Measurements from ENCODE around the gene INAFM2. TPM values are rescaled to one million over a fixed set of nuclear protein-coding genes. Genes with fewer than 3 reads are reported as not detected.

INAFM2 gene
- polyA plus RNA-seq, 1 experiment = 7.3 TPM

GRCh38 chr15:40283615-40284300 lies 39.7 kb upstream of the INAFM2 start:
- no peak for DNase-seq (ENCODE audit: low read depth)
- Histone ChIP-seq H3K4me3 (ENCODE audit: low read depth, low read length) (no peak overlapping the region), H3K27me3 (ENCODE audit: control insufficient read depth, insufficient read depth, low read length) (peaks cover 23% of the 10 kb centered on the region), H3K36me3 (ENCODE audit: control insufficient read depth, insufficient read depth, low read length) (no peaks in the 10 kb centered on the region)
- TF ChIP-seq CTCF (IDR thresholded peaks at IDR 0.05; ENCODE audit: insufficient read depth, low read depth, low read length) = no peak
- ChIA-PET POLR2A (no interaction called here), CTCF (interaction anchor here (0.8 to 2.7 kb wide), 4 partner anchors 9 to 66 kb away, joined by 3 to 8 read pairs (median 6); no protein-coding TSS in a partner anchor)

GRCh38 chr15:40285151-40285550 lies 38.3 kb upstream of the INAFM2 start:
- POLR2A ChIA-PET = no interaction called here
- no peak for DNase-seq (ENCODE audit: low read depth)
- CTCF ChIA-PET = interaction anchor here (0.6 to 2.8 kb wide), 13 partner anchors 10 to 182 kb away, joined by 3 to 13 read pairs (median 4); no protein-coding TSS in a partner anchor
- Histone ChIP-seq H3K36me3 (ENCODE audit: control insufficient read depth, insufficient read depth, low read length) (no peaks in the 10 kb centered on the region), H3K4me3 (ENCODE audit: low read depth, low read length) (no peak overlapping the region), H3K27me3 (ENCODE audit: control insufficient read depth, insufficient read depth, low read length) (peaks cover 24% of the 10 kb centered on the region)
- TF ChIP-seq CTCF (IDR thresholded peaks at IDR 0.05; ENCODE audit: insufficient read depth, low read depth, low read length) = no peak

GRCh38 chr15:40285554-40286011 lies 37.9 kb upstream of the INAFM2 start:
- no peak overlapping the region for H3K4me3 ChIP-seq (ENCODE audit: low read depth, low read length)
- no peak for DNase-seq (ENCODE audit: low read depth)
- CTCF ChIA-PET = interaction anchor here (0.6 to 2.8 kb wide), 11 partner anchors 10 to 183 kb away, joined by 3 to 13 read pairs (median 4); no protein-coding TSS in a partner anchor
- H3K27me3 ChIP-seq (ENCODE audit: control insufficient read depth, insufficient read depth, low read length) = peaks cover 24% of the 10 kb centered on the region
- POLR2A ChIA-PET = no interaction called here
- no peak for TF ChIP-seq CTCF (IDR thresholded peaks at IDR 0.05; ENCODE audit: insufficient read depth, low read depth, low read length)
- H3K36me3 ChIP-seq (ENCODE audit: control insufficient read depth, insufficient read depth, low read length) = no peaks in the 10 kb centered on the region

- Histone ChIP-seq H3K27me3 (ENCODE audit: control insufficient read depth, insufficient read depth, low read length) (peaks cover 23% of the 10 kb centered on the region), H3K36me3 (ENCODE audit: control insufficient read depth, insufficient read depth, low read length) (no peaks in the 10 kb centered on the region), H3K4me3 (ENCODE audit: low read depth, low read length) (no peak overlapping the region)
- ChIA-PET CTCF (interaction anchor here (1.1 to 2.8 kb wide), 8 partner anchors 11 to 221 kb away, joined by 3 to 13 read pairs (median 7); no protein-coding TSS in a partner anchor), POLR2A (no interaction called here)
- no peak for TF ChIP-seq CTCF (IDR thresholded peaks at IDR 0.05; ENCODE audit: insufficient read depth, low read depth, low read length)
- DNase-seq (ENCODE audit: low read depth) = no peak
Measured at GRCh38 chr15:40286061-40286532, 37.4 kb upstream of the INAFM2 start.

GRCh38 chr15:40286794-40287193 lies 36.7 kb upstream of the INAFM2 start:
- no peak for TF ChIP-seq CTCF (IDR thresholded peaks at IDR 0.05; ENCODE audit: insufficient read depth, low read depth, low read length)
- Histone ChIP-seq H3K36me3 (ENCODE audit: control insufficient read depth, insufficient read depth, low read length) (no peaks in the 10 kb centered on the region), H3K27me3 (ENCODE audit: control insufficient read depth, insufficient read depth, low read length) (peaks cover 22% of the 10 kb centered on the region), H3K4me3 (ENCODE audit: low read depth, low read length) (no peak overlapping the region)
- CTCF ChIA-PET = interaction anchor here (0.6 to 7.2 kb wide), 8 partner anchors 8 to 220 kb away, joined by 3 to 67 read pairs (median 4); no protein-coding TSS in a partner anchor
- POLR2A ChIA-PET = no interaction called here
- DNase-seq (ENCODE audit: low read depth) = no peak
